ENCODE measurements around the gene LANCL2.

- no peak for TF ChIP-seq CTCF (IDR thresholded peaks at IDR 0.05)
- no peak for TF ChIP-seq EP300 (IDR thresholded peaks at IDR 0.05; ENCODE audit: low read depth)
- no peak for TF ChIP-seq POLR2A (IDR thresholded peaks at IDR 0.05)
Observed at GRCh38 chr7:55335786-55336185, 29.4 kb upstream of the LANCL2 start.

All from transverse colon (tissue), 3 donors.